HepG2 (cell line): ENCODE results near the gene NUDT8. TPM values are rescaled to one million over a fixed set of nuclear protein-coding genes. Genes with fewer than 3 reads are reported as not detected.

Source experiments
- ATRX ChIP-seq: sonication (generic); formaldehyde crosslinking; IDR thresholded peaks from 2 replicates; pipeline ENCODE4 v1.4.0; 2020; ENCODE audit warnings: missing genetic modification reagents, borderline replicate concordance
- DMAP1 ChIP-seq: IDR thresholded peaks from 2 replicates; pipeline ENCODE4 v1.6.1; 2016
- HNRNPUL1 ChIP-seq: fragments of 200-400 bp; formaldehyde crosslinking; IDR thresholded peaks from 2 replicates; pipeline ENCODE4 v1.6.1; 2017; ENCODE audit warnings: low read depth, mild to moderate bottlenecking, low read length, moderate library complexity
- IKZF1 ChIP-seq: fragments of 450-650 bp; IDR thresholded peaks from 2 replicates; pipeline ENCODE4 v1.7.1; 2016
- JUND ChIP-seq: sonication (generic); formaldehyde crosslinking; IDR thresholded peaks from 2 replicates; pipeline ENCODE4 v1.8.0; 2022; ENCODE audit warnings: mild to moderate bottlenecking, missing genetic modification reagents
- MXD4 ChIP-seq: IDR thresholded peaks from 2 replicates; pipeline ENCODE4 v1.6.1; 2016; ENCODE audit warnings: mild to moderate bottlenecking, missing biosample characterization, missing genetic modification reagents
- NFKBIZ ChIP-seq: IDR thresholded peaks from 2 replicates; pipeline ENCODE4 v1.6.1; 2018; ENCODE audit warnings: missing genetic modification reagents, missing compliant biosample characterization
- NFYC ChIP-seq: IDR thresholded peaks from 2 replicates; pipeline ENCODE4 v1.6.1; 2016; ENCODE audit warnings: missing genetic modification reagents, missing compliant biosample characterization
- SRSF1 ChIP-seq: fragments of 200-400 bp; formaldehyde crosslinking; optimal IDR thresholded peaks from 2 replicates; pipeline ENCODE3; 2017; ENCODE audit warnings: mild to moderate bottlenecking, low read depth, low read length, moderate library complexity
- TCF12 ChIP-seq, 2 experiments: fragments of 450-650 bp in 1 of 2; sonication (generic) in 1 of 2; formaldehyde crosslinking in 1 of 2; IDR thresholded peaks; 2 replicates each; pipeline versions ENCODE4 v1.6.1 to v1.8.0; 2017 to 2022; ENCODE audit warnings: antibody characterized with exemption in 1 of 2, mild to moderate bottlenecking in 1 of 2, missing genetic modification reagents in 1 of 2, moderate library complexity in 1 of 2
- ZBTB20 ChIP-seq: sonication (generic); formaldehyde crosslinking; IDR thresholded peaks from 2 replicates; pipeline ENCODE4 v1.8.1; 2023; ENCODE audit warnings: missing genetic modification reagents, low read depth, mild to moderate bottlenecking, borderline replicate concordance
- ZKSCAN5 ChIP-seq: sonication (generic); formaldehyde crosslinking; IDR thresholded peaks from 2 replicates; pipeline ENCODE4 v1.5.1; 2020; ENCODE audit warnings: mild to moderate bottlenecking, missing genetic modification reagents
- ZNF143 ChIP-seq: sonication (generic); formaldehyde crosslinking; IDR thresholded peaks from 2 replicates; pipeline ENCODE4 v1.4.0; 2020; ENCODE audit warnings: missing genetic modification reagents
- ZNF549 ChIP-seq: sonication (generic); formaldehyde crosslinking; IDR thresholded peaks from 2 replicates; pipeline ENCODE4 v1.5.0; 2020; ENCODE audit warnings: missing genetic modification reagents
- ZNF644 ChIP-seq: IDR thresholded peaks from 2 replicates; pipeline ENCODE4 v1.6.1; 2016; ENCODE audit warnings: low read depth
- ZNF776 ChIP-seq: sonication (generic); formaldehyde crosslinking; IDR thresholded peaks from 2 replicates; pipeline ENCODE4 v1.4.0; 2020; ENCODE audit warnings: mild to moderate bottlenecking, missing genetic modification reagents
- polyA plus RNA-seq, 8 experiments: library from polyadenylated mRNA; depleted of rRNA in 3 of 8; stranded (reverse) in 7 of 8; unstranded in 1 of 8; fragments of >200 nt; fragmentation: Illumina TruSeq in 4 of 8; extraction: Trizol in 4 of 8; gene quantifications; 2 replicates each; pipeline versions ENCODE4 v1.2.1 to v1.2.3, GENCODE V29; 2011 to 2016; ENCODE audit warnings: low read depth in 4 of 8, missing spikeins in 1 of 8, mixed read lengths in 1 of 8; ENCODE audit not compliant: insufficient read depth in 1 of 8
- total RNA-seq, 5 experiments: library from RNA; depleted of rRNA; stranded (reverse); fragments of >200 nt; fragmentation: Illumina TruSeq; extraction: Trizol; gene quantifications; 2 replicates each; pipeline ENCODE4 v1.2.3, GENCODE V29; 2016; ENCODE audit warnings: low read depth in 1 of 5
- TF ChIP-seq, protein P1 (sequence below): sonication (generic); formaldehyde crosslinking; IDR thresholded peaks from 2 replicates; pipeline ENCODE4 v1.5.0; 2020; ENCODE audit warnings: mild to moderate bottlenecking, missing genetic modification reagents, borderline replicate concordance
- TF ChIP-seq, protein P2 (sequence below): sonication (generic); formaldehyde crosslinking; IDR thresholded peaks from 2 replicates; pipeline ENCODE4 v1.4.0; 2020; ENCODE audit warnings: mild to moderate bottlenecking, missing genetic modification reagents
- TF ChIP-seq, protein P3 (sequence below): sonication (generic); formaldehyde crosslinking; conservative IDR thresholded peaks from 2 replicates; pipeline ENCODE4 v1.8.0; 2022; ENCODE audit warnings: low read depth, missing genetic modification reagents
- TF ChIP-seq, protein P4 (sequence below): sonication (generic); formaldehyde crosslinking; conservative IDR thresholded peaks from 2 replicates; pipeline ENCODE4 v1.4.0; 2020; ENCODE audit warnings: missing genetic modification reagents
- TF ChIP-seq, protein P5 (sequence below): sonication (generic); formaldehyde crosslinking; IDR thresholded peaks from 2 replicates; pipeline ENCODE4 v1.5.0; 2020; ENCODE audit warnings: missing genetic modification reagents

Gene NUDT8
- total and polyA plus RNA-seq, 2 of the 13 experiments (the other 11 are each of a cell fraction or from before 2014, with no cell fraction given) = 6.7 to 25.8 TPM

DNA sequence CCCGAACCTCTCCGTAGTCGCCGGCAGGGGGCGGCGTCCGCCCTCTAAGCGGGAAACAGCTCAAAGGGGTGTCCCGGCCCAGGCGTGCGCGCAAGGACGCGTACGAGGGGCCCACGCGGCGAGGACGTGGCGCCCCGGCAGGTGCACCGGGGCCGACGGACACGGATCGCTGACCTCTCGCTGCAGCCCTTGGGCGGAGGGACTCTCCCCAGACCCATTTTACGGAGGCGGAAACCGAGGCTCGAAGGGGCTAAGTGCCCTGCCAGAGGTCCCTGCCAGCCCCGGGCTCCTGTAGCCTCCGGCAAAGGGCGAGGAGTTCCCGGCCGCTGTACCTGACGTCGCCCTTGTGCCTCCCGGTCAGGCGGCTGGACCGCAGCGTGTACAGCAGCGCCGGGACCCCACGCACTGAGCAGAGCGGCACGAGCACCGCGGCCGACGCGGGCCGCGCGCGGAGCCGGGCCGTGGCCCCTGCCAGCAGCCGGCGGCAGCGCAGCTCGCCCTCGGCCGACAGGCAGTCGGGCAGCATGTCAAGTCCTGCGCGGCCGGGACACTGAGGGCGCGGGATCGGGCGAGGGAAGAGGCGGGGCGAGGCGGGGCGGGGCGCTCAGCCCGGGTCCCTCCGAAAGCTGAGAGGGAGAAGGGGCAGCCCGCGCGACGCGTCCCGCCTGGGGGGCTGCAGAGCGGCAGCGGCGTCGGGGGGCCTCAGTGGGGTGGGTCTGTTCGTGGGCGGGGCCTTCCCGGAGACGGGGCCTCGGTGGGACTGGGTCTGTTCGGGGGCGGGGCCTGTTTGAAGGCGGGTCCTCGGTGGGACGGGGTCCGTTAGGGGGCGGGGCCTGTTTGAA, at the start of gene NUDT8 (continued):
- TF ChIP-seq, protein P1, sequence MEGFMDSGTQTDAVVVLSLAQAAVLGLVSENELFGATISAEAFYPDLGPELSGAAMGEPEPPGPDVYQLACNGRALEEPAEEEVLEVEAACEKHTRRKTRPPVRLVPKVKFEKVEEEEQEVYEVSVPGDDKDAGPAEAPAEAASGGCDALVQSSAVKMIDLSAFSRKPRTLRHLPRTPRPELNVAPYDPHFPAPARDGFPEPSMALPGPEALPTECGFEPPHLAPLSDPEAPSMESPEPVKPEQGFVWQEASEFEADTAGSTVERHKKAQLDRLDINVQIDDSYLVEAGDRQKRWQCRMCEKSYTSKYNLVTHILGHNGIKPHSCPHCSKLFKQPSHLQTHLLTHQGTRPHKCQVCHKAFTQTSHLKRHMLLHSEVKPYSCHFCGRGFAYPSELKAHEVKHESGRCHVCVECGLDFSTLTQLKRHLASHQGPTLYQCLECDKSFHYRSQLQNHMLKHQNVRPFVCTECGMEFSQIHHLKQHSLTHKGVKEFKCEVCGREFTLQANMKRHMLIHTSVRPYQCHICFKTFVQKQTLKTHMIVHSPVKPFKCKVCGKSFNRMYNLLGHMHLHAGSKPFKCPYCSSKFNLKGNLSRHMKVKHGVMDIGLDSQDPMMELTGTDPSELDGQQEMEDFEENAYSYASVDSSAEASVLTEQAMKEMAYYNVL (CRISPR knock-in tag) = no peak; the same call in 1 of the 2 replicates
- no peak for TF ChIP-seq IKZF1
- TF ChIP-seq ZNF776 (CRISPR knock-in tag) = peak; percentile 53; the same call in 1 of the 2 replicates
- TF ChIP-seq SRSF1 = no peak
- TF ChIP-seq TCF12 (IDR thresholded peaks at IDR 0.05) = no peak
- TF ChIP-seq TCF12 (CRISPR knock-in tag; IDR thresholded peaks at IDR 0.05) = peak; percentile 34; the same call in 1 of the 2 replicates
- no peak for TF ChIP-seq ZBTB20 (CRISPR knock-in tag)
- TF ChIP-seq ATRX (CRISPR knock-in tag) = no peak
- TF ChIP-seq, protein P2, sequence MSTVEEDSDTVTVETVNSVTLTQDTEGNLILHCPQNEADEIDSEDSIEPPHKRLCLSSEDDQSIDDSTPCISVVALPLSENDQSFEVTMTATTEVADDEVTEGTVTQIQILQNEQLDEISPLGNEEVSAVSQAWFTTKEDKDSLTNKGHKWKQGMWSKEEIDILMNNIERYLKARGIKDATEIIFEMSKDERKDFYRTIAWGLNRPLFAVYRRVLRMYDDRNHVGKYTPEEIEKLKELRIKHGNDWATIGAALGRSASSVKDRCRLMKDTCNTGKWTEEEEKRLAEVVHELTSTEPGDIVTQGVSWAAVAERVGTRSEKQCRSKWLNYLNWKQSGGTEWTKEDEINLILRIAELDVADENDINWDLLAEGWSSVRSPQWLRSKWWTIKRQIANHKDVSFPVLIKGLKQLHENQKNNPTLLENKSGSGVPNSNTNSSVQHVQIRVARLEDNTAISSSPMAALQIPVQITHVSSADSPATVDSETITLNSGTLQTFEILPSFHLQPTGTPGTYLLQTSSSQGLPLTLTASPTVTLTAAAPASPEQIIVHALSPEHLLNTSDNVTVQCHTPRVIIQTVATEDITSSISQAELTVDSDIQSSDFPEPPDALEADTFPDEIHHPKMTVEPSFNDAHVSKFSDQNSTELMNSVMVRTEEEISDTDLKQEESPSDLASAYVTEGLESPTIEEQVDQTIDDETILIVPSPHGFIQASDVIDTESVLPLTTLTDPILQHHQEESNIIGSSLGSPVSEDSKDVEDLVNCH = no peak
- TF ChIP-seq, protein P3, sequence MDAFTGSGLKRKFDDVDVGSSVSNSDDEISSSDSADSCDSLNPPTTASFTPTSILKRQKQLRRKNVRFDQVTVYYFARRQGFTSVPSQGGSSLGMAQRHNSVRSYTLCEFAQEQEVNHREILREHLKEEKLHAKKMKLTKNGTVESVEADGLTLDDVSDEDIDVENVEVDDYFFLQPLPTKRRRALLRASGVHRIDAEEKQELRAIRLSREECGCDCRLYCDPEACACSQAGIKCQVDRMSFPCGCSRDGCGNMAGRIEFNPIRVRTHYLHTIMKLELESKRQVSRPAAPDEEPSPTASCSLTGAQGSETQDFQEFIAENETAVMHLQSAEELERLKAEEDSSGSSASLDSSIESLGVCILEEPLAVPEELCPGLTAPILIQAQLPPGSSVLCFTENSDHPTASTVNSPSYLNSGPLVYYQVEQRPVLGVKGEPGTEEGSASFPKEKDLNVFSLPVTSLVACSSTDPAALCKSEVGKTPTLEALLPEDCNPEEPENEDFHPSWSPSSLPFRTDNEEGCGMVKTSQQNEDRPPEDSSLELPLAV (CRISPR knock-in tag) = no peak
- TF ChIP-seq, protein P4, sequence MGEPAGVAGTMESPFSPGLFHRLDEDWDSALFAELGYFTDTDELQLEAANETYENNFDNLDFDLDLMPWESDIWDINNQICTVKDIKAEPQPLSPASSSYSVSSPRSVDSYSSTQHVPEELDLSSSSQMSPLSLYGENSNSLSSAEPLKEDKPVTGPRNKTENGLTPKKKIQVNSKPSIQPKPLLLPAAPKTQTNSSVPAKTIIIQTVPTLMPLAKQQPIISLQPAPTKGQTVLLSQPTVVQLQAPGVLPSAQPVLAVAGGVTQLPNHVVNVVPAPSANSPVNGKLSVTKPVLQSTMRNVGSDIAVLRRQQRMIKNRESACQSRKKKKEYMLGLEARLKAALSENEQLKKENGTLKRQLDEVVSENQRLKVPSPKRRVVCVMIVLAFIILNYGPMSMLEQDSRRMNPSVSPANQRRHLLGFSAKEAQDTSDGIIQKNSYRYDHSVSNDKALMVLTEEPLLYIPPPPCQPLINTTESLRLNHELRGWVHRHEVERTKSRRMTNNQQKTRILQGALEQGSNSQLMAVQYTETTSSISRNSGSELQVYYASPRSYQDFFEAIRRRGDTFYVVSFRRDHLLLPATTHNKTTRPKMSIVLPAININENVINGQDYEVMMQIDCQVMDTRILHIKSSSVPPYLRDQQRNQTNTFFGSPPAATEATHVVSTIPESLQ = no peak
- no peak for TF ChIP-seq ZNF549 (CRISPR knock-in tag)
- TF ChIP-seq MXD4 (CRISPR knock-in tag) = peak; percentile 67; the same call in 1 of the 2 replicates
- no peak for TF ChIP-seq ZKSCAN5
- peak; percentile 75; the same call in 1 of the 2 replicates for TF ChIP-seq DMAP1 (CRISPR knock-in tag)
- TF ChIP-seq, protein P5, sequence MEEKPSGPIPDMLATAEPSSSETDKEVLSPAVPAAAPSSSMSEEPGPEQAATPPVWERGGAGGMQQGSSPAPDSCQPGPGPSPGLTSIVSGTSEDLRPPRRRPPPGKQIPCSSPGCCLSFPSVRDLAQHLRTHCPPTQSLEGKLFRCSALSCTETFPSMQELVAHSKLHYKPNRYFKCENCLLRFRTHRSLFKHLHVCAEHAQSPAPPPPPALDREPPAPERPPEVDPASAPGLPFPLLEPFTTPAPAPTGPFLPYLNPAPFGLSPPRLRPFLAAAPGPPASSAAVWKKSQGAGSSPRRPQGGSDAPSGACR = no peak
- no peak for TF ChIP-seq NFYC (CRISPR knock-in tag)
- no peak for TF ChIP-seq JUND
- no peak for TF ChIP-seq HNRNPUL1
- TF ChIP-seq NFKBIZ = no peak; the same call in 1 of the 2 replicates
- TF ChIP-seq ZNF644 (CRISPR knock-in tag) = no peak
- TF ChIP-seq ZNF143 (CRISPR knock-in tag) = no peak
